OCI-LY1 (cell line): ENCODE data around the gene NAV2.

ENCODE experiments used
- H2AFZ ChIP-seq: fragments of 200-600 bp; sonication (generic), shearing (Covaris generic); 2 replicates; pipeline ENCODE4 v1.6.0; 2014; ENCODE audit warnings: antibody characterized with exemption, mild to moderate bottlenecking, low read length
- H3F3A ChIP-seq: fragments of 200-600 bp; sonication (generic), shearing (Covaris generic); 2 replicates; pipeline ENCODE4 v1.6.0; 2014; ENCODE audit warnings: mild to moderate bottlenecking, antibody characterized with exemption, low read length, moderate library complexity; ENCODE audit not compliant: insufficient read depth
- H3K27ac ChIP-seq: fragments of 200-600 bp; sonication (generic); 2 replicates; pipeline ENCODE4 v1.5.1; 2014; ENCODE audit warnings: low read length, mixed run types, mild to moderate bottlenecking, low read depth; ENCODE audit not compliant: poor library complexity, severe bottlenecking
- H3K27me3 ChIP-seq: fragments of 200-600 bp; sonication (generic); 2 replicates; pipeline ENCODE4 v1.6.0; 2014; ENCODE audit warnings: antibody characterized with exemption, mild to moderate bottlenecking, low read length, moderate library complexity; ENCODE audit not compliant: insufficient read depth
- H3K36me3 ChIP-seq: fragments of 200-600 bp; sonication (generic); 2 replicates; pipeline ENCODE4 v1.6.1; 2014; ENCODE audit warnings: mild to moderate bottlenecking, antibody characterized with exemption, low read length, moderate library complexity, mixed read lengths; ENCODE audit not compliant: insufficient read depth
- H3K4me1 ChIP-seq: fragments of 200-600 bp; sonication (generic); 2 replicates; pipeline ENCODE4 v1.5.1; 2014; ENCODE audit warnings: mild to moderate bottlenecking, low read length, moderate library complexity; ENCODE audit not compliant: insufficient read depth, severe bottlenecking
- H3K4me2 ChIP-seq: fragments of 200-600 bp; sonication (generic), shearing (Covaris generic); 2 replicates; pipeline ENCODE4 v1.6.1; 2014; ENCODE audit warnings: low read length
- H3K4me3 ChIP-seq: fragments of 200-600 bp; sonication (generic); 2 replicates; pipeline ENCODE4 v1.5.1; 2014; ENCODE audit warnings: low read length, low read depth, mild to moderate bottlenecking, mixed read lengths; ENCODE audit not compliant: poor library complexity, severe bottlenecking
- H3K79me2 ChIP-seq: fragments of 200-600 bp; shearing (Covaris generic); 2 replicates; pipeline ENCODE4 v1.6.1; 2016; ENCODE audit warnings: mixed run types, low read length, mixed read lengths; ENCODE audit not compliant: insufficient read depth
- H3K9ac ChIP-seq: fragments of 200-600 bp; sonication (generic), shearing (Covaris generic); 2 replicates; pipeline ENCODE4 v1.6.1; 2014; ENCODE audit warnings: mild to moderate bottlenecking, low read length, mixed read lengths
- H3K9me2 ChIP-seq: fragments of 200-600 bp; sonication (generic), shearing (Covaris generic); 2 replicates; pipeline ENCODE4 v1.6.1; 2014; ENCODE audit warnings: low read depth, mild to moderate bottlenecking, low read length, mixed read lengths
- H3K9me3 ChIP-seq: fragments of 200-600 bp; shearing (Covaris generic); 2 replicates; pipeline ENCODE4 v1.6.1; 2014; ENCODE audit warnings: low read length, mixed read lengths
- H4K20me1 ChIP-seq: fragments of 200-600 bp; sonication (generic), shearing (Covaris generic); 2 replicates; pipeline ENCODE4 v1.6.0; 2016; ENCODE audit warnings: mild to moderate bottlenecking, low read length; ENCODE audit not compliant: insufficient read depth
- CTCF ChIP-seq: fragments of 200-600 bp; sonication (generic), shearing (Covaris generic); IDR thresholded peaks from 2 replicates; pipeline ENCODE4 v1.5.1; 2017; ENCODE audit warnings: mild to moderate bottlenecking, antibody characterized with exemption, low read length, moderate library complexity, mixed read lengths
- EZH2 ChIP-seq: fragments of 200-600 bp; sonication (generic), shearing (Covaris generic); IDR thresholded peaks from 2 replicates; pipeline ENCODE4 v1.8.0; 2017; ENCODE audit warnings: borderline replicate concordance, mixed run types, mild to moderate bottlenecking, antibody characterized with exemption, low read length, moderate library complexity, mixed read lengths

Gene NAV2

GRCh38 chr11:19853920-19854319 is 141.3 kb downstream of the NAV2 start:
- Histone ChIP-seq H4K20me1 (no peaks in the 10 kb centered on the region), H3F3A (no peaks in the 10 kb centered on the region), H3K4me2 (no peak overlapping the region), H3K27me3 (no peaks in the 10 kb centered on the region), H3K9me2 (no peaks in the 10 kb centered on the region), H3K79me2 (no peaks in the 10 kb centered on the region), H2AFZ (no peak overlapping the region), H3K27ac (no peak overlapping the region), H3K9me3 (no peaks in the 10 kb centered on the region), H3K4me1 (no peaks in the 10 kb centered on the region), H3K36me3 (no peaks in the 10 kb centered on the region), H3K4me3 (no peak overlapping the region), H3K9ac (no peak overlapping the region)
- no peak for TF ChIP-seq EZH2
- no peak for TF ChIP-seq CTCF

GRCh38 chr11:19861171-19861570 is 148.5 kb downstream of the NAV2 start:
- Histone ChIP-seq H2AFZ (no peak overlapping the region), H3K9ac (no peak overlapping the region), H3K36me3 (no peaks in the 10 kb centered on the region), H4K20me1 (no peaks in the 10 kb centered on the region), H3F3A (no peaks in the 10 kb centered on the region), H3K4me3 (no peak overlapping the region), H3K4me2 (no peak overlapping the region), H3K27ac (no peak overlapping the region), H3K9me2 (no peaks in the 10 kb centered on the region), H3K4me1 (no peaks in the 10 kb centered on the region), H3K27me3 (no peaks in the 10 kb centered on the region), H3K79me2 (no peaks in the 10 kb centered on the region), H3K9me3 (no peaks in the 10 kb centered on the region)
- no peak for TF ChIP-seq EZH2
- no peak for TF ChIP-seq CTCF

- Histone ChIP-seq H3K27me3 (no peaks in the 10 kb centered on the region), H4K20me1 (no peaks in the 10 kb centered on the region), H3K79me2 (no peaks in the 10 kb centered on the region), H3K27ac (no peak overlapping the region), H3K9ac (no peak overlapping the region), H3K4me2 (no peak overlapping the region), H3K4me3 (no peak overlapping the region), H3K9me3 (no peaks in the 10 kb centered on the region), H3K9me2 (no peaks in the 10 kb centered on the region), H3K4me1 (no peaks in the 10 kb centered on the region), H3K36me3 (no peaks in the 10 kb centered on the region), H2AFZ (no peak overlapping the region), H3F3A (no peaks in the 10 kb centered on the region)
- TF ChIP-seq EZH2 = no peak
- TF ChIP-seq CTCF = no peak
Measured at GRCh38 chr11:19862091-19862490, 149.5 kb downstream of the NAV2 start.
